Measurements from ENCODE around the gene KRTAP10-3. TPM values are rescaled to one million over a fixed set of nuclear protein-coding genes. Genes with fewer than 3 reads are reported as not detected.
"Not testable (repeated sequence)": the region's sequence is repeated elsewhere in the genome, so short reads cannot be mapped to it uniquely, and the experiment has no call there.

The KRTAP10-3 gene
- total RNA-seq, 1 donor from 2014 or later, result not detected

GRCh38 chr21:44590897-44591800 lies 32.6 kb upstream of the KRTAP10-3 start:
- DNase-seq (ENCODE audit: low spot score in 2 of 2); FAIRE-seq: not testable (repeated sequence)

DNA sequence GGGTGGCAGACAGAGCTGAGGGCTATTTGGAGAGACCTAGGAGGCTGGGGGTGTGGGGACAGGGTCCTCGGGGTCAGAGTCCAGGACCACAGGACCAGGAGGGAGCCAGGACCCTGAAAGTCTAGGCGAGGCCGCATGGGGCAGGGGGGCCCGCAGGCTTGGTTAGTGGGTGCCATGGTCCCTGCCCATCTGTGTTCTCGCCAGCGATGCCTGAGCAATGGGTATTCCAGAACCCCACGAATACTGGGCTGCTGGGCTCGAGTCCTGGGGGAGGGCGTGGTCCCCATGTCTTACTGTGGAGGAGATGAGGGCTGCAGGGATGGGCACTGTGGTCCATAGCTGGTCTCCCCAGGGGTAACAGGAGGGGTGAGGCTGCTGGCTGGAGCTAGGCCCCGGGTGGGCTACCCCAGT lies 31.7 kb upstream of the KRTAP10-3 start:
- no peak for FAIRE-seq

DNA sequence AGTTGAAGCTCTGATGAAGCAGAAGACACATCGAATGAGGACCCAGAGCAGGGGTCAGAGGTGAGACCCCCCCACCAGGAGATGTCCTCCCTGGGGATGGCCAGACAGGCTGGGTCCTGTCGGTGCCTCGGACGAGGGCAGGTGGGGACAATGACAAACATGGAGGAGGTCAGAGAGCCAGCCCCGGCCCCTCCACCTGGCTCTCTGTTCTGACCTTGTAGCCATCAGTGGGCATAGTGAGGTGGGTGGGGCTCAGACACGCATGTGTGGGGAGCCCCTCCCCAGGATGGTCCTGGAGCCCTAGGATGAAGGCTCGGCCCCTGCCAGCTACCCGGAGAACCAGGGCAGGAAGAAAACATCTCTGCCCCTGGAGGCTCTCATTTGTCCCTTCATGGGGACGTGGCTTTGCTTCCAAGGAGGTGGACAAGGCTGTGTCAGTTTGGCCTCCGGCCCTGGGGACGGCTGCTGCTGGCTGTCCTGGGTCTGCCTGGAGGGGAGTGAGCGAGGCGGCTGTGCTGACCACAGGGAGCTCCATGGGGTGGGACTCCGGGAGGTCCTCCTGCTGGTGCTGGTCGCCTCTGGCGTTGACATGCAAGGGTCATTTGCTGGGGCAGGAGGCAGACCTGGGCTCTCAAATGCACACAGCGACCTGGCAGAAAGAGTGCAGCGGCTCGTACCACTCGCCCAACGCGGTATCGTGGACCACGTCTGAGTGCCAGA lies 31.2 kb upstream of the KRTAP10-3 start:
- FAIRE-seq, result no peak
- no peak for DNase-seq (ENCODE audit: low spot score in 2 of 2)

More for the DNA sequence above, 31.7 kb upstream of the KRTAP10-3 start:
- DNase-seq (ENCODE audit: low spot score in 2 of 2), result no peak

DNA sequence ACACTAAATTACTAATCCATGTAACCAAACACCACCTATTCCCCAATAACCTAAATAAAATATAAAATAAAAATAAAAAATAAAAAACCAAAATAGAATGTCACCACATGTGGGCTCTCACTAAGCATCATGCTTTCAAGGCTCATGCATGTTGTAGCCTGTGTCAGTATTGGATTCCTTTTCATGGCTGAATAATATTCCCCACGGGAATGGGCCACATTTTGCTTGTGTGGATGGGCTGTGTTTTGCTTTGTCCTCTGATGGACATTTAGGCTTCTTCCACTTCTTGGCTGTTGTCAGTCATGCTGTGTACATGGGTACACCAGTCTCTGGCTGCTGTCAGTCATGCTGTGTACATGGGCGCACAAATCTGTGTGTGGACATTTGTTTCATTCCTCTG lies 30.5 kb upstream of the KRTAP10-3 start:
- DNase-seq (ENCODE audit: low spot score in 2 of 2), result no peak
- FAIRE-seq, result no peak

DNA sequence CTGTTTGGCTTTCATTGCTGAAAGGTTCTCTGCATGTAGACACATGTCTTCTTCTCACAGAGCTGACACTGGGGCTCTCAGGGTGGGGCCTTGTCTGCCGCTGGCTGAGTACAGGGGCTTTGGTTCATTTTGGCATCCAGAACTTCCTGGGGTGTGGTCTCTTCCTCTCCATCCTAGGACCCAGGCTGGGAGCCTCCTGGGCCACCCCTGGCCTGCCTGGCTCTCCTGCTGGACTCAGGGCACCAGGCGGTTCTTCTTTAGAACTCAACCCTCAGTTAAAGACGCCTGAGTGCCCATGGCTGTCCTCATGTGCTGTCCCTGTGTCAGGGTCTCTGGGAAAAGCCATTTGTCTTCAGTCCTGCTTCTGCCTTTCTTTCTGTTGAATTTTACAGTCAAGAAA lies 27.3 kb upstream of the KRTAP10-3 start:
- DNase-seq (ENCODE audit: low spot score in 2 of 2), result no peak
- no peak for FAIRE-seq

DNA sequence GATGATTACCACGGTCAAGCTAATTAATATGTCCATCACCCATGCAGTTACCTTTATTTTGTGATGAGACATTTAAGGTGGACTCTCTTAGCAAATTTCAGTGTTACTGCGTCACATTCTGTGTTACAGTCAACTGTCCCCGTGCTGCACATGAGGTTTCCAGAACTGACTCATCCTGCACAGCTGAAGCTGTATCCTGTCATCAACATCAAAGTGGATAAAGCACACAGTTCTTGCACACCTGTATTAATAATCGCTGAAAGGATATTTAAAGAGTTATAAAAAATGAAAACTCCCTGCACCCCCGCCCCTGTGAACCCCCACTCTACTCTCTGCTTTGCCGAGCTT lies 25.2 kb upstream of the KRTAP10-3 start:
- no peak for DNase-seq (ENCODE audit: low spot score in 2 of 2)
- FAIRE-seq, result no peak

DNA sequence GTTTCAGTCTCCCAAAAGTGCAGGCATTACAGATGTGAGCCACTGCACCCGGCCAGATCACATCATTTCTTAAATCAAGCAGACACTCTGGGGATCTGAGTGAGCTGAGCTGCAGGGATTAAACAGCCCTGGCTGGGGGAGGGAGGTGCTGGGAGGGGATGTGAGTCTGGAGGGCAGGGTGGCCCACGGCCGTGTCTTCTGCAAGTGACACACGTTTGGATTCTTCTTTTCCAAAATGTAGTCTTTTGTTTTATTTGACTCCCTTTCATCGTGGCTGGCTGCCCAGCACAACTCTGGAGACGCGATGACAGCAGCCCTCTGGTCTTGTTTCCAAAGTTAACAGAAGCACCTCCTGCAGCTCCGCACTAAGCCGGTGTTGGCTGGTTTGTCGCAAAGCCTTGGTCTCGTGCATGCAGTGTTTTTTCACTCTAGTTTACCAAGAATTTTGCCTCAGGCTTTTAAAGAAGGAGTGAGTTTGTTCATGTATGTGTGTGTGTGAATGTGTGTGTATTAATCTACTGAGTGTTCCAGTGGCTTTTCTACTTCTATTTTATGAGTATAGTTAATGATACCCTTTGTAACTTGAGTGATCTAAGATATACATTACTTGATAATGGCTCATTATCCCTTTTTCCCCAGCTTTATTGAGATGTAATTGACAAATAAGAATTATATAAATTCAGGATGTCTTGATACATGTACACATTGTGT lies 24.6 kb upstream of the KRTAP10-3 start:
- DNase-seq (ENCODE audit: low spot score in 2 of 2) (no peak), FAIRE-seq (no peak)

DNA sequence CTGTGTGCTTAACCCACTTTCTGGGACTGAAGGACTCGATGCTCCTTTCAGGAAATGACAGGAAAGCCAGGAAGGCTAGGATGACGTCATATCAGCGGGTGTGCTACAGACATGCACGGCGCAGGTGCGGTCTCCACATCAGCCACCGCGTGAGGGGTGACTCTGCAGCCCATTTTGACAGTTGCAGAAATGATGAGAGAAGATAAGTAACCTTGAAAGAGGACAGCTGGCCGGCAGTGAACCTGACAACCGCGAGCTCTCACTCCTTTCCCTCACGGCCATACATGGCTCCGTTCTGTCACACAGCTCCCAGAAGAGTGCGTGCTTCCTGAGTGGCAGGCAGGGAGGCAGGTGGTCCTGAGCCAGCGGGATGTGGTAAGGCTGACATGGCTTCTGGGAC lies 23.5 kb upstream of the KRTAP10-3 start:
- no peak for FAIRE-seq
- no peak for DNase-seq (ENCODE audit: low spot score in 2 of 2)

DNA sequence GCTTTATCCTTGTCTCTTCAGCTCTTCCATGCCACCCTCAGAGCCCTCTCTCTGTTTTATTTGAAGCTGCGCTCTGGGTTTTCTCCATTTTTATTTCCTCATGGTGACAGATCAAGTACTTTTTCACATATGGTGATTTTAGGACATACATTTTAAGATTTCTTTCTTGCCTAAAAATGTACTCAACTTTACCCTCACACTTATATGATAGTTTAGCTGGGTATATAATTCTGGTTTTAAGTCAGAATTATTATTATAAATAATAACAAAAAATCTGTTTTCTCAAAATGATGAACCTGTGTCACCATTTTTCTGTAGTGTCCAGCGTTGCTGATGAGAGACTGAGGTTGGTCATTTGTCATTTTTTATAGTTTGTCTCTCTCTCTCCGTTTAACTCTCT lies 22.6 kb upstream of the KRTAP10-3 start:
- no peak for FAIRE-seq
- DNase-seq (ENCODE audit: low spot score in 2 of 2), result no peak

GRCh38 chr21:44580231-44580821 lies 21.7 kb upstream of the KRTAP10-3 start, which contains the start of gene KRTAP10-5:
TSS of gene KRTAP10-5 (minus strand) at chr21:44580604. CDS start at chr21:44580578, 26 bp downstream.
- not testable (repeated sequence) for DNase-seq (ENCODE audit: low spot score in 2 of 2); FAIRE-seq

DNA sequence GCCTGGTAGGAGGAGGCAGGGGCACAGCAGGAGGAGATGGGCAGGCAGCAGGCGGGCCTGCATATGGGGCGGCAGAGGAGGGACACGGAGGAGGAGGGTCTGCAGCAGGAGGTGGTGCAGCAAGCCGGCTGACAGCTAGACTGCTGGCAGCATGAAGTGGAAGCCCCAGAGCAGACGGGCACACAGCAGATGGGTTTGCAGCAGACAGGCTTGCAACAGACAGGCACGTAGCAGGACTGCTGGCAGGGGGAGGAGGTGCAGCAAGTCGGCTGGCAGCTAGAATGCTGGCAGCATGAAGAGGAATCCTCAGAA lies 21.2 kb upstream of the KRTAP10-3 start:
- FAIRE-seq, result no peak
- DNase-seq (ENCODE audit: low spot score in 2 of 2), result no peak

DNA sequence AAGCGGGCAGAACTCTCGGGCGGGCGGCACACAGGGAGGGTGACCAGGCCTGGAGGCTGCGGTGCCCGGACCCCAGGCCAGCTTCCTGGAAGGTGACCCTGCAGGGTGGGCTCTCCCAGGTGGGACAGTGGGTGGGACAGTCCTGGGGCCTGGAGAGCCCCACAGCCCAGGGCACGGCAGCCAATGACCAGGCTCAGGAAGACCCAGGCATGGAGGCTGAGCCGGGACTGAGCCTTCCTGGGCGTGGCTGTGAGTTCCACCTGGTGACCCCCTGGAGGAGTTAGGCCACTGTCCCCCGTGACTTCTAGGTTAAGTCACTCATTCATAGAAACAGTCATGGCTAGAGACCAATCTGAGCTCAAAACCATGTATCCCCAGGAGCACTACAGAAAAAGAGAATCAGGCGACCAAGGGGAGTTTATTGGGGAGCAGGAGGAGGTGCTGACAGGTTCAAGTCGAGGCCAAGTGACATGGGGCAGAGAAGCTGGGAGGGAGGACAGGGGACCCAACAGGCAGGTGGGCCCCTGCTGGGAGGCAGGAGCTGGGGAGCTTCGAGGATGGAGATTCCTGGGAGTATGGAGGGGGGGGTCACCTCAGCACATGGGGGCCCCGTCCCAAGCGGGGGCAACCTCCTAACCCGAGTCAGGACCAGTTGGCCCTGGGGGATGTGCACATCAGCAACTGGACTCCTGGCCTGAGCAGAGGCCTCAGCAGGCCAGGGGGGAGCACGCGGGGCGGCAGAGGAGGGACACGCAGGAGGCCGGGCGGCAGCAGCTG lies 20.6 kb upstream of the KRTAP10-3 start:
- no peak for FAIRE-seq
- DNase-seq (ENCODE audit: low spot score in 2 of 2), result no peak

DNA sequence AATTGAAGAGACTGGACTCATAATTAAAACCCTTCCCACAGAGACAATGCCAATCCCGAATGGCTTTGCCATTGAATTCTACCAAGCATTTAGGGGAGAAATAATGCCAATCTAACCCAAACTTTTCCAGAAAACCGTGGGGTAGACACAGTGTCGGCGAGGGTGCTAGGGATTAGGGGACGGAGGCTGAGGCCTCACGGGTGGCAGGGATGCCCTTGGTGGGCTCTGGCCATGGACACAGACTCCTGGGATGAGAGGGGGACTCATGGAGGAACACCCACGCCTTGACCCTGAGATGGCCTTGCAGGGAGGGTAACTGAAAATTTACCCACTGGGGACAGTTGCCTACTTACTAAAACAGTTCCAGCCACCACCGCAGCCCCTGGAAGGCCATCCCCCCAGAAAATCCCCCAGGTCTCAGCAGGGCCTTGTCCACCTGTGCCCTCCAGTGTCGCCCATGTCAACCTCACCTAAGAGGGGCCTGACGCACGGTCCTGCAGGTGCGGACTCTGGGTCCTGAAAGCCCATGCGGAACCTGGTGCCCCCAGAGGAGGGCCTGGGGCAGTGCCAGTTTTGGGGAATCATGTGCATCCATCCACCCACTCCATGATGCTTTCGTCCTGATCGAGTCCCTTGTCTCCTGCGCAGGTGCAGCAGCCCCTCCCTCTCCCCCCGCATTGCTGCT lies 19.9 kb upstream of the KRTAP10-3 start:
- DNase-seq (ENCODE audit: low spot score in 2 of 2), result no peak
- FAIRE-seq, result no peak

DNA sequence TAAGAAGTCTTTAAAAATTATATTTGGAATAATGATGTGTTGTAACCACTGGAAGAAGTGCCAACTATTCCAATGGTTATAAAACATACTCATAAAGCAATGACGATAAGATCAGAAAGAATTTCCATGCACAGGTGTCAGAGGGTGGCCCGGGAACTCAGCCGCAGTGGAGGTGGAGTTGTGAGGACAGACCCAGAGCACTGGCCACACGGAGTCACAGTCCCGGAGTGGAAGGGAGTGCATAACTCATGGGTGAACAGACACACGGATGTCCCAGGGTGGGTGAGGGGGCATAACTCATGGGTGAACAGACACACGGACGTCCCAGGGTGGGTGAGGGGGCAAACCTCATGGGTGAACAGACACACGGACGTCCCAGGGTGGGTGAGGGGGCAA lies 17.4 kb upstream of the KRTAP10-3 start:
- FAIRE-seq, result no peak
- no peak for DNase-seq (ENCODE audit: low spot score in 2 of 2)

- FAIRE-seq, result no peak
These were observed 16.9 kb upstream of the KRTAP10-3 start for GRCh38 chr21:44575307-44576024.

GRCh38 chr21:44574457-44575306 lies 16.1 kb upstream of the KRTAP10-3 start:
- FAIRE-seq, result no peak
- no peak for DNase-seq (ENCODE audit: low spot score in 2 of 2)

More at GRCh38 chr21:44575307-44576024, 16.9 kb upstream of the KRTAP10-3 start:
- no peak for DNase-seq (ENCODE audit: low spot score in 2 of 2)

DNA sequence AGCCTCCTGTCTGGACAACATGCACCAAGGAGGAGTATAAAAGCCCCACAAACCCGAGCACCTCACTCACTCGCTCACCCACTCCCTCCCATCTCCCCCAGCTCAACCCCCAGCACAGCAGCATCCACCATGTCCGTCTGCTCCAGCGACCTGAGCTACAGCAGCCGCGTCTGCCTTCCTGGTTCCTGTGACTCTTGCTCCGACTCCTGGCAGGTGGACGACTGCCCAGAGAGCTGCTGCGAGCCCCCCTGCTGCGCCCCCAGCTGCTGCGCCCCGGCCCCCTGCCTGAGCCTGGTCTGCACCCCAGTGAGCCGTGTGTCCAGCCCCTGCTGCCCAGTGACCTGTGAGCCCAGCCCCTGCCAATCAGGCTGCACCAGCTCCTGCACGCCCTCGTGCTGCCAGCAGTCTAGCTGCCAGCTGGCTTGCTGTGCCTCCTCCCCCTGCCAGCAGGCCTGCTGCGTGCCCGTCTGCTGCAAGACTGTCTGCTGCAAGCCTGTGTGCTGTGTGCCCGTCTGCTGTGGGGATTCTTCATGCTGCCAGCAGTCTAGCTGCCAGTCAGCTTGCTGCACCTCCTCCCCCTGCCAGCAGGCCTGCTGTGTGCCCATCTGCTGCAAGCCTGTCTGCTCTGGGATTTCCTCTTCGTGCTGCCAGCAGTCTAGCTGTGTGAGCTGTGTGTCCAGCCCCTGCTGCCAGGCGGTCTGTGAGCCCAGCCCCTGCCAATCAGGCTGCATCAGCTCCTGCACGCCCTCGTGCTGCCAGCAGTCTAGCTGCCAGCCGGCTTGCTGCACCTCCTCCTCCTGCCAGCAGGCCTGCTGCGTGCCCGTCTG lies 15.2 kb upstream of the KRTAP10-3 start, which contains the start of gene KRTAP10-4:
KRTAP10-4 (plus strand) TSS at position 100 of the 827 bp plus-strand sequence; CDS start at position 130, 30 bp downstream.
- not testable (repeated sequence) for DNase-seq (ENCODE audit: low spot score in 2 of 2)

More for the DNA sequence above, 15.2 kb upstream of the KRTAP10-3 start, which contains the start of gene KRTAP10-4:
- FAIRE-seq, result not testable (repeated sequence)

Data from frontal cortex (tissue), 4 donors.